Stimulated activated CD4-positive, alpha-beta T cell treated with anti-CD3 and anti-CD28 coated beads, Interleukin-15, amount 100 ng/mL, for 24 hours (primary cell): ENCODE measurements around the gene CACTIN.
A peak's percentile ranks its signal among the peaks of the same experiment; 100 is the strongest.
"Not testable (repeated sequence)": the region's sequence is repeated elsewhere in the genome, so short reads cannot be mapped to it uniquely, and the experiment has no call there.

Experiments
- DNase-seq: peaks from one replicate; pipeline ENCODE4 v3.0.0-alpha.2; 2020

CACTIN gene

GRCh38 chr19:3645726-3646125 lies 19.1 kb upstream of the CACTIN start:
- DNase-seq = no peak

GRCh38 chr19:3645067-3645396 lies 18.4 kb upstream of the CACTIN start:
- no peak for DNase-seq

- no peak for DNase-seq
Observed at GRCh38 chr19:3644351-3645066, 17.9 kb upstream of the CACTIN start.

GRCh38 chr19:3643674-3644313 lies 17.2 kb upstream of the CACTIN start:
- DNase-seq = no peak

- peak; percentile 45 for DNase-seq
Observed at GRCh38 chr19:3642987-3643673, 16.5 kb upstream of the CACTIN start.

- no peak for DNase-seq
Observed at GRCh38 chr19:3642296-3642695, 15.7 kb upstream of the CACTIN start.

GRCh38 chr19:3641515-3642269 lies 15.1 kb upstream of the CACTIN start:
- DNase-seq = no peak

GRCh38 chr19:3639479-3639878 lies 12.9 kb upstream of the CACTIN start:
- no peak for DNase-seq

GRCh38 chr19:3638208-3639193 lies 11.9 kb upstream of the CACTIN start:
- DNase-seq = no peak

GRCh38 chr19:3637621-3638020 lies 11.0 kb upstream of the CACTIN start:
- no peak for DNase-seq

GRCh38 chr19:3636962-3637361 lies 10.4 kb upstream of the CACTIN start:
- DNase-seq = no peak

GRCh38 chr19:3636506-3636905 lies 9.9 kb upstream of the CACTIN start:
- DNase-seq = no peak

GRCh38 chr19:3634496-3635045 lies 8.0 kb upstream of the CACTIN start:
- DNase-seq = no peak

- no peak for DNase-seq
Observed at GRCh38 chr19:3633559-3633988, 7.0 kb upstream of the CACTIN start.

GRCh38 chr19:3632739-3633558 lies 6.4 kb upstream of the CACTIN start:
- no peak for DNase-seq

GRCh38 chr19:3632098-3632497 lies 5.5 kb upstream of the CACTIN start:
- no peak for DNase-seq

- DNase-seq = no peak
Observed at GRCh38 chr19:3631053-3631861, 4.7 kb upstream of the CACTIN start.

- DNase-seq = not testable (repeated sequence)
Observed at GRCh38 chr19:3628766-3629165, 2.2 kb upstream of the CACTIN start.

GRCh38 chr19:3627351-3627723 lies 747 bp upstream of the CACTIN start:
- DNase-seq = no peak

GRCh38 chr19:3625996-3626472 lies 556 bp downstream of the CACTIN start:
- no peak for DNase-seq
